SK-N-SH treated with all-trans-retinoic acid at 6 μM for 48 hours (cell line): ENCODE data around the gene ADAM15.

ENCODE experiments used
- ESRRG ChIP-seq: fragments of 250-450 bp; sonication (Bioruptor Pico); IDR thresholded peaks from 2 replicates; pipeline ENCODE4 v1.6.1; 2021; ENCODE audit warnings: mild to moderate bottlenecking
- GLIS3 ChIP-seq: fragments of 250-450 bp; sonication (Bioruptor Pico); IDR thresholded peaks from 2 replicates; pipeline ENCODE4 v1.5.0; 2020; ENCODE audit warnings: mild to moderate bottlenecking, moderate library complexity
- ISL1 ChIP-seq: fragments of 250-450 bp; sonication (Bioruptor Pico); IDR thresholded peaks from 2 replicates; pipeline ENCODE4 v2.1.2; 2022; ENCODE audit warnings: mild to moderate bottlenecking, moderate library complexity
- RARB ChIP-seq: fragments of 250-450 bp; sonication (Bioruptor Pico); IDR thresholded peaks from 2 replicates; pipeline ENCODE4 v1.8.0; 2021; ENCODE audit warnings: mild to moderate bottlenecking, moderate library complexity
- ZC3H10 ChIP-seq: fragments of 250-450 bp; sonication (Bioruptor Pico); IDR thresholded peaks from 2 replicates; pipeline ENCODE4 v1.5.1; 2021; ENCODE audit warnings: mild to moderate bottlenecking, moderate library complexity
- ZFP3 ChIP-seq: fragments of 250-450 bp; sonication (Bioruptor Pico); IDR thresholded peaks from 2 replicates; pipeline ENCODE4 v1.5.0; 2020; ENCODE audit warnings: mild to moderate bottlenecking, moderate library complexity
- TF ChIP-seq, protein P1 (sequence below): fragments of 250-450 bp; sonication (Bioruptor Pico); IDR thresholded peaks from 2 replicates; pipeline ENCODE4 v1.8.0; 2020; ENCODE audit warnings: mild to moderate bottlenecking, moderate library complexity, borderline replicate concordance

DNA sequence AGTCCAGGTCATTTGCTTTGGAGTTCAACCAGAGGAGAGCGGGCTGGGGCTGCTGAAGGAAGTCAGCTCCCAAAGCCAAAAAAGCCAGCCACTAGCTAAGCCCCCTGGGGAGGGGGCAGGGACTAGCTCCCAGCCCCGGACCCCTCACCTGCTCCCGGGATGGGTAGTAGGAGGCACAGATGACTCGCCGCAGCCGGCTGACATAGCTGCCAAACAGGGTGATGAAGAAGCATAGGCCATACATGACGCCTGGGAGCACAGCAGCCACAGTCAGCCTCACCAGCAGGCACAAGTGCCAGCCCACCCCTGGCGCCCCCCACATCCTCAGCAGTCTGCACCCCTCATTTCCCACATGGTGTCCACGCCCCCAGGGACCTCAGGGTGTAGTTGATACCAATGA, 25.0 kb upstream of the ADAM15 start:
- TF ChIP-seq ESRRG, result no peak
- TF ChIP-seq, protein P1, sequence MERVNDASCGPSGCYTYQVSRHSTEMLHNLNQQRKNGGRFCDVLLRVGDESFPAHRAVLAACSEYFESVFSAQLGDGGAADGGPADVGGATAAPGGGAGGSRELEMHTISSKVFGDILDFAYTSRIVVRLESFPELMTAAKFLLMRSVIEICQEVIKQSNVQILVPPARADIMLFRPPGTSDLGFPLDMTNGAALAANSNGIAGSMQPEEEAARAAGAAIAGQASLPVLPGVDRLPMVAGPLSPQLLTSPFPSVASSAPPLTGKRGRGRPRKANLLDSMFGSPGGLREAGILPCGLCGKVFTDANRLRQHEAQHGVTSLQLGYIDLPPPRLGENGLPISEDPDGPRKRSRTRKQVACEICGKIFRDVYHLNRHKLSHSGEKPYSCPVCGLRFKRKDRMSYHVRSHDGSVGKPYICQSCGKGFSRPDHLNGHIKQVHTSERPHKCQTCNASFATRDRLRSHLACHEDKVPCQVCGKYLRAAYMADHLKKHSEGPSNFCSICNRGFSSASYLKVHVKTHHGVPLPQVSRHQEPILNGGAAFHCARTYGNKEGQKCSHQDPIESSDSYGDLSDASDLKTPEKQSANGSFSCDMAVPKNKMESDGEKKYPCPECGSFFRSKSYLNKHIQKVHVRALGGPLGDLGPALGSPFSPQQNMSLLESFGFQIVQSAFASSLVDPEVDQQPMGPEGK (CRISPR knock-in tag), result no peak
- TF ChIP-seq ISL1, result no peak
- no peak for TF ChIP-seq GLIS3 (CRISPR knock-in tag)
- no peak for TF ChIP-seq ZC3H10 (CRISPR knock-in tag)
- TF ChIP-seq RARB (CRISPR knock-in tag), result no peak
- no peak for TF ChIP-seq ZFP3 (CRISPR knock-in tag)
